Loucy (cell line): Measurements from ENCODE around the gene CPB1.

ENCODE experiments used
- H2AFZ ChIP-seq: fragments of 200-600 bp; sonication (generic); 2 replicates; pipeline ENCODE4 v1.6.0; 2016; ENCODE audit warnings: antibody characterized with exemption, mild to moderate bottlenecking, low read length, moderate library complexity
- H3F3A ChIP-seq: fragments of 200-600 bp; 2 replicates; pipeline ENCODE4 v1.6.0; 2016; ENCODE audit warnings: antibody characterized with exemption, low read depth, mild to moderate bottlenecking
- H3K27me3 ChIP-seq: fragments of 200-600 bp; sonication (generic); 2 replicates; pipeline ENCODE4 v1.6.1; 2014; ENCODE audit warnings: low read length, mild to moderate bottlenecking; ENCODE audit not compliant: insufficient read depth, poor library complexity, severe bottlenecking
- H3K36me3 ChIP-seq: fragments of 200-600 bp; sonication (generic); 2 replicates; pipeline ENCODE4 v1.6.1; 2016; ENCODE audit warnings: low read length; ENCODE audit not compliant: insufficient read depth
- H3K4me1 ChIP-seq: fragments of 200-600 bp; sonication (generic); 2 replicates; pipeline ENCODE4 v1.5.1; 2014; ENCODE audit warnings: low read length, mild to moderate bottlenecking; ENCODE audit not compliant: insufficient read depth, poor library complexity, severe bottlenecking
- H3K4me2 ChIP-seq: fragments of 200-600 bp; sonication (generic); 2 replicates; pipeline ENCODE4 v1.6.0; 2014; ENCODE audit warnings: antibody characterized with exemption, low read length, low read depth, mild to moderate bottlenecking; ENCODE audit not compliant: poor library complexity, severe bottlenecking
- H3K4me3 ChIP-seq: fragments of 200-600 bp; sonication (generic); 2 replicates; pipeline ENCODE4 v1.5.1; 2014; ENCODE audit warnings: low read length, mild to moderate bottlenecking, mixed read lengths; ENCODE audit not compliant: poor library complexity, severe bottlenecking
- H3K79me2 ChIP-seq: fragments of 200-600 bp; sonication (generic); 2 replicates; pipeline ENCODE4 v1.6.1; 2014; ENCODE audit warnings: low read length; ENCODE audit not compliant: insufficient read depth
- H3K9ac ChIP-seq: fragments of 200-600 bp; sonication (generic); 2 replicates; pipeline ENCODE4 v1.6.0; 2014; ENCODE audit warnings: mild to moderate bottlenecking, low read depth, low read length, moderate library complexity; ENCODE audit not compliant: poor library complexity, severe bottlenecking
- H3K9me2 ChIP-seq: fragments of 200-600 bp; sonication (generic); replicated peaks from 2 replicates; pipeline ENCODE4 v1.6.1; 2016; ENCODE audit warnings: low read depth, low read length, mixed read lengths
- H3K9me3 ChIP-seq: fragments of 200-600 bp; sonication (generic); 2 replicates; pipeline ENCODE4 v1.6.1; 2014; ENCODE audit warnings: mild to moderate bottlenecking, antibody characterized with exemption, low read length, low read depth; ENCODE audit not compliant: insufficient read depth
- H4K20me1 ChIP-seq: fragments of 200-600 bp; sonication (generic); 2 replicates; pipeline ENCODE4 v1.6.0; 2014; ENCODE audit warnings: antibody characterized with exemption, low read length, mild to moderate bottlenecking; ENCODE audit not compliant: insufficient read depth, poor library complexity, severe bottlenecking
- CTCF ChIP-seq: fragments of 200-600 bp; sonication (generic); conservative IDR thresholded peaks from 2 replicates; pipeline ENCODE4 v1.5.1; 2014; ENCODE audit warnings: mild to moderate bottlenecking, antibody characterized with exemption, low read length
- EZH2phosphoT487 ChIP-seq: fragments of 200-600 bp; IDR thresholded peaks from 2 replicates; pipeline ENCODE4 v1.6.1; 2018; ENCODE audit warnings: antibody characterized with exemption, mild to moderate bottlenecking, moderate library complexity, borderline replicate concordance

CPB1 gene

DNA sequence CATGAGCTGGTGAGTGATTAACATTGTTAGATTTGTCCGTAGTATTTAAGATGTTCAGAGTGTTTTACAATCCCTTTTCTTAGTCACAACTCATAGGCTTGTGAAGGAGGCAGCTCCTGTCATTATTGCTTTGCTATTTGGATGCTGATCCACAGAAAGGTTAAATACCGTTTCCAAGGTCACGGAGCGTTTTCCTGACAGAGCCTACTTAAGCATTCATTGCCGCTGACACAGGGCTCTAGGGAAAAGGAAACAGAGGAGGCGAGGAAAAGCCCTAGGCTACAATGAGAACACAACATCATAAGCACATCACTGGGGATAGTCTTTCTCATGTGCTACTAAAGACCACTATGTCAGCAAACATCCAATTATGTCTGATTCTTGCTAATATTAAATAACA lies 38.5 kb upstream of the CPB1 start:
- no peaks in the 10 kb centered on the region for H3K27me3 ChIP-seq
- H3K4me3 ChIP-seq = no peak overlapping the region
- no peaks in the 10 kb centered on the region for H3K9me3 ChIP-seq
- no peak overlapping the region for H2AFZ ChIP-seq
- H3K9ac ChIP-seq = no peak overlapping the region
- H3K79me2 ChIP-seq = no peaks in the 10 kb centered on the region
- no peaks in the 10 kb centered on the region for H4K20me1 ChIP-seq
- H3F3A ChIP-seq = no peaks in the 10 kb centered on the region
- no peak overlapping the region for H3K4me2 ChIP-seq
- H3K9me2 ChIP-seq = no peaks in the 10 kb centered on the region
- no peaks in the 10 kb centered on the region for H3K36me3 ChIP-seq
- no peaks in the 10 kb centered on the region for H3K4me1 ChIP-seq
- TF ChIP-seq EZH2phosphoT487 (no peak), CTCF (no peak)

GRCh38 chr3:148789906-148790305 lies 37.7 kb upstream of the CPB1 start:
- no peak overlapping the region for H3K4me3 ChIP-seq
- no peak overlapping the region for H3K4me2 ChIP-seq
- no peak overlapping the region for H3K9ac ChIP-seq
- TF ChIP-seq EZH2phosphoT487 = no peak
- no peak for TF ChIP-seq CTCF
- H3K4me1 ChIP-seq = no peaks in the 10 kb centered on the region
- H3K79me2 ChIP-seq = no peaks in the 10 kb centered on the region
- H3K9me2 ChIP-seq = no peaks in the 10 kb centered on the region
- no peak overlapping the region for H2AFZ ChIP-seq
- no peaks in the 10 kb centered on the region for H3K36me3 ChIP-seq
- no peaks in the 10 kb centered on the region for H3F3A ChIP-seq
- no peaks in the 10 kb centered on the region for H4K20me1 ChIP-seq
- no peaks in the 10 kb centered on the region for H3K27me3 ChIP-seq
- no peaks in the 10 kb centered on the region for H3K9me3 ChIP-seq

GRCh38 chr3:148790370-148790769 lies 37.2 kb upstream of the CPB1 start:
- Histone ChIP-seq H3K4me2 (no peak overlapping the region), H3K27me3 (no peaks in the 10 kb centered on the region), H3K79me2 (no peaks in the 10 kb centered on the region), H3K4me1 (no peaks in the 10 kb centered on the region), H3K9me3 (no peaks in the 10 kb centered on the region), H3K36me3 (no peaks in the 10 kb centered on the region), H2AFZ (0 out of 2 replicates have a peak overlapping the region, but pooled peaks have one; percentile 23), H3K9ac (no peak overlapping the region), H4K20me1 (no peaks in the 10 kb centered on the region), H3K9me2 (no peaks in the 10 kb centered on the region), H3K4me3 (no peak overlapping the region), H3F3A (no peaks in the 10 kb centered on the region)
- TF ChIP-seq CTCF (no peak), EZH2phosphoT487 (no peak)
